NCI-H1930 (cell line): Measurements from ENCODE around the gene RAB8B.
"Not testable (repeated sequence)": the region's sequence is repeated elsewhere in the genome, so short reads cannot be mapped to it uniquely, and the experiment has no call there.

Experiments used
- DNase-seq, 2 experiments: peaks; one replicate each; lab custom pipeline; 2025; lab: John Stamatoyannopoulos, UW

Gene RAB8B

DNA sequence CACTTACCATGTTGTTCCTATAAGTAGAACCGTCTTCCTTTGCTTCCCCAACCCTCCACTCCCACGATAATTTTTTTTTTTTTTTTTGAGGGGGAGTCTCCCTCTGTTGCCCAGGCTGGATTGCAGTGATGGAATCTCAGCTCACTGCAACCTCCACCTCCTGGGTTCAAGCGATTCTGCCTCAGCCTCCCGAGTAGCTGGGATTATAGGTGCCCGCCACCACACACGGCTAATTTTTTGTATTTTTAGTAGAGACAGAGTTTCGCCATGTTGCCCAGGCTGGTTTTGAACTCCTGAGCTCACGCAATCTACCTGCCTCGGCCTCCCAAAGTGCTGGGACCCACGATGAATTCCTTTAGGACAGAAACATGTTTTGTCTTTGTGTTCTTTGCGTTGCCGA, 19.4 kb downstream of the RAB8B start:
- DNase-seq, result not testable (repeated sequence)

- DNase-seq, result no peak
These were observed 21.0 kb downstream of the RAB8B start for GRCh38 chr15:63210151-63211091.

GRCh38 chr15:63211092-63211490, 21.7 kb downstream of the RAB8B start:
- DNase-seq, result no peak

DNA sequence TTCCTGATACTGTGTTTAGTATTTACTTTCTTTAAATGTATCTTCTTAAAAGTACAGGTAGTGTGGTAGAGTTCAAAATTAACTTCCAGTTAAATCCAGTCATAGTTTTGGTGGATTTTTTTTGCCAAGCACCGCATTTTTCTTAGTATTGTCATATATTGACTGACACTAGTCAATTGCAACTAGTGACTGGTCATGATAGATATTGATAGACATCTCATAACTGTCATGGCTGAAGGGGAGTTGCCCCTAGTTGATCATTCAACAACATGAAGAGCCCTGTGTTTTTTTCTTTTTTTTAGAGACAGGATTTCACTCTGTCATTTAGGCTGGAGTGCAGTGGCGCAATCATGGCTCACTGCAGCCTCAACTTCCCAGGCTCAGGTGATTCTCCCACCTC, 22.1 kb downstream of the RAB8B start:
- no peak for DNase-seq

- DNase-seq, result no peak
These were observed 22.9 kb downstream of the RAB8B start for GRCh38 chr15:63212050-63213004.

- no peak for DNase-seq
These were observed 28.8 kb downstream of the RAB8B start for GRCh38 chr15:63218100-63218808.

DNA sequence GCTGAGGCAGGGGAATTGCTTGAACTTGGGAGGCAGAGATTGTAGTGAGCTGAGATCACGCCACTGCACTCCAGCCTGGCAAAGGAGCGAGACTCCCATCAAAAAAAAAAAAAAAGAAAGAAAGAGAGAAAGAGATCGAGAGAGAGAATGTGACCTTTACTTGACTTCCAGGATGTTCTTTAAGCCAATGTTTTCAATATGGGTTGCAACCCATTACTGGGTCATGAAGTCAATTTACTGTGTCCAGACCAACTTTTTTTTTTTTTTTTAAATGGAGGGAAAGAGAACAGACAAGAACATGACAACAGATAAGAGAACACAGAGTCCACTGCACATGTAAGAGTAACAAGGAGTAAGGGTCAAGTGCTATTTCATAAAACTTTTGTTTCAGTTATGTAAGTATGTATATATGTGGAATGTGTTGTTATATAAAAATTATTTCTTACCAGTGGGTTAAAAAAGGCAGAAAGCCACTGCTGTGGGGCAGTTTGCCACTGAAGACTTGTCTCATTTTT, 29.8 kb downstream of the RAB8B start:
- DNase-seq, result no peak

- no peak for DNase-seq
These were observed 31.9 kb downstream of the RAB8B start for GRCh38 chr15:63221346-63221745.

DNA sequence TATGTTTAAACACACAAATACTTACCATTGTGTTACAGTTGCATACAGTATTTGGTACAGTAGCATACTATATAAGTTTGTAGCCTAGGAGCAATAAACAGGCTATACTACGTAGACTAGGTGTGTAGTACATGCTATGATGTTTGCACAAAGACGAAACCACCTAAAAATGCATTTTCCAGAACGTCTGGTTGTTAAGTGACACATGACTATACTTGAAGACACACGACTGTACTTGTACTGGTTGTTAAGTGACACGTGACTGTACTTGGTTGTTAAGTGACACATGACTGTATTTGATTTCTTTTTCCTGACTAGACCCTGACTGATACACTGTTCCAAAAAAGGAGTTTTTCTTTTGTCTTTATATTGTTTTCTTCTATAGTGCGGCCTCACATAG, 34.1 kb downstream of the RAB8B start:
- no peak for DNase-seq

DNA sequence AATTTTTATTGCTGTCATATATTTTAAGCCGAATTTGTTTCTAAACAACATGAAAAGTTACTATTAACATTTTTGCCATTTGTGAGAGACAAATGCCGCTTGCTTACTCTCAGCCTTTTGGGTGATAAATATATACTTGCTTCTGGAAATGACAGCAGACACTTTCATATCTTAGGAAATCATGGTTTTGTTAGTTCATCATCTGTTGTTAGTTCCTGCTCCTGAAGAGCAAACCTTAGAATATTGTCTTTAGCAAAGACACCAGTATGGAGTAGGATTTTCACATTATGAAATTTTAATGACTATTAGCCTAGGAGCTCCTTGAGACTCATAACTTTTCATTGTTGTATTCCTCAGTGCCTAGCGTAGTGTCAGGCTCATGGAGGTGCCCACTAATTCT, 36.0 kb downstream of the RAB8B start:
- DNase-seq, result no peak

DNA sequence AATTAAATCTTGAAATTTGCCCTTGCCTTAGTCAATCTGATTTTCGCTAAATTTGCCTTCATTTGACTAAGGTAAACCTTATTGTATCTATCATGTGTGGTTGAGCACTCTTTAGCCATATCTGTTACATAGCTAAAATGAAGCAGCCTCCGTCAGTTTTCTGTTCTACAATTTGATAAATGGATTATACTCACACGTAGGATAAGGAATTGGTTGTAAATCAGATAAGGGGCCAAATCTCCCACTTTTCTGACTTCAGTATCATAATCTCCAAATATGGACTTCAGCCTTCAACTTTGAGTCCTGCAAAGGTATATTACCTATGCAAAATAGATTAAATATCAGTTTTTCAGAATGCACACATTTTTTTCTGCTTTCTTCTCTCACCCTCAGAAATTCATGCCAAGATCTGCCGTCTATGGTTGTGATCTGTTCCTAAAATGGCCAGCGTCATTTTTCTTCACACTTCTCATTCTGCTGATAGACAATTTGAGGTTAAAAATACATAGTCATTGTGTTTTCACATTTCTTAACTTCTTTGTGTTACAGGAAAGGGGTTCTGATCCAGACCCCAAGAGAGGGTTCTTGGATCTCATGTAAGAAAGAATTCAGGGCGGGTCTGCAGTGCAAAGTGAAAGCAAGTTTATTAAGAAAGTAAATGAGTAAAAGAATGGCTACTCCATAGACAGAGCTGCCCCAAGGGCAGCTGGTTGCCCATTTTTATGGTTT, 36.9 kb downstream of the RAB8B start:
- DNase-seq, result no peak

DNA sequence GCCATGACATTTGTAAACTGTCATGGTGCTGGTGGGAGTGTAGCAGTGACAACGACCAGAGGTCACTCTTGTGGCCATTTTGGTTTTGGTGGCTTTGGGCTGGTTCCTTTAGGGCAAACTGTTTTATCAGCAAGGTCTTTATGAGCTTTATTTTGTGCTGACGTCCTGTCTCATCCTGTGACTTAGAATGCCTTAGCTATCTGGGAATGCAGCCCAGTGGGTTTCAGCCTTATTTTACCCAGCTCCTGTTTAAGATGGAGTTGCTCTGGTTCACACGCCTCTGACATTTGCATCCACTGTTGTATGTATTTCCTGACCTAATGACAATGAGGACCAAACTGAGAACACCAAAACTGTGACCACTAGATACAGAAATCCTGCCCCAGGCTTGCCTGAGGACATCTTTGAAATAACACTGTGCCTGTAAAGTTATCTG, 37.6 kb downstream of the RAB8B start:
- no peak for DNase-seq

- no peak for DNase-seq
These were observed 38.3 kb downstream of the RAB8B start for GRCh38 chr15:63227689-63228088.

GRCh38 chr15:63231206-63231605, 41.8 kb downstream of the RAB8B start:
- DNase-seq, result no peak

GRCh38 chr15:63231706-63232105, 42.3 kb downstream of the RAB8B start:
- DNase-seq, result no peak

DNA sequence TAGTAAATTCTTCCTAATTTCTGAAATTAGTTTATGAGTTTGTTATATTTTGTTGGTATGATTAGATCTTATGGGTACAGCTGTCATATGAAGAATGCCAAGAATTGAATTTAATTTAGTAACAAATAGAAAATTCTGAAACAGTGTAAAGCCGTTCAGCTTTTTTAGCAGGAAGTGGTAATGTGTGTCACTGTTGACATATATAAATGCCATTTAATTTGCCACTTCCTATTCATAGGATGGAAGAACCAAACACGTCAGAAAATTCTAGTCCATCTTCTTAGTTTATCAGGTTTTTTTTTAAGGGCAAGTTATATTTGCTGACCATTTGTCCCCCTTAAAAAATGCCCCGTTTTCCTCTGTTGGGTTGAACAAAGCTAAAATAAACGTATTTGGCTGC, 43.0 kb downstream of the RAB8B start:
- no peak for DNase-seq

DNA sequence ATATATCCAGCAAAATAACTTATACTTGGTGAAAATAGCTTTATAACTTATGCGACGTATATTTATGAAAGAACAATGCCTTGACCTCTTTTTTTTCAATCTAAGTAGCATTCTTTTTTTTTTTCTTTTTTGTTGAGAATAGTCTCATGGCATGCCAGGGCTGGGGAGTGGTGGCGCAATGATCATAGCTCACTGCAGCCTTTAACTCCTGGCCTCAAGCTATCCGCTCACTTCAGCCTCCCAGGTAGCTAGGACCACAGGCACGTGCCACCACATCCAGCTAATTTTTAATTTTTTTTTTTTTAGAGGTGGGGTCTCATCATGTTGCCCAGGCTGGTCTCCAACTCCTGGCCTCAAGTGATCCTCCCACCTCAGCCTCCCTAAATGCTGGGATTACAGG, 43.5 kb downstream of the RAB8B start:
- no peak for DNase-seq

- DNase-seq, result no peak
These were observed 44.4 kb downstream of the RAB8B start for GRCh38 chr15:63233667-63234423.

GRCh38 chr15:63234451-63234870, 45.1 kb downstream of the RAB8B start:
- no peak for DNase-seq

DNA sequence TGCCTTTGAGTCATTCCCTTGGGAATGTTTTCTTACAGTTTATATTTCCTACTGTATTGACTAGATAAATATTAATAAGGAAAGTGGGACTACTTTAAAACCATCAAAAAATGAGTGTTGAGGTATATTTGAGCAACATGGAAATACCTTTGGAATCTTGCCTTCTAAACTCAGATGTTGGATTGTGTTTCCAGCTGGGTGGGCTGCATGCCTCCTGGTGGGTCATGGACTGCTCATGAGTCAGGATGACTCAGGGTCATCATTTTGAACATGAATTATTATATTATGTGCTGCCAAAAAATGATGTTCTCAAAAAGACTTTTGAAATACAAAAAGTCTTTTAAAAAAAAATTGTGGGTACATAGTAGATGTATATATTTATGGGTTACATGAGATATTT, 46.9 kb downstream of the RAB8B start:
- DNase-seq, result no peak
